ENCODE results near the gene ERMN.

DNA sequence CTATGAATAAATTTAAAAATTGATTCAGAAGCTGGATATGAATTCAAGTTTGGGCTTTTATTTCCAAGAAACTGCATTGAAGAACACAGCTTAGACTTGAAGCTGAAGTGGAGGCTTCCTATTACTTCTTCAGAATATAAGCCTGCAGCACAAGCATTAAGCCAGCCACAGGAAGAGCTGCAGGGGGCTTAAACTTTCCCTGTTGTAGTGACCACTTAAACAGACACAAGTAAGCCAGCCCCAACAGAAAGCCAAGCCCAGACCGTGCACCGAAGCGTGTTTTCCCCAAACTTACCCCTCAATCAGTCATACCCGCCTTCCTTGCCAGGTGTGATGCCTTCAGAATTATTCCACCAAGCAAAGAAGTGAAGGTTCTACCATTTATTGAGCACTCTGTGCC is 28.7 kb downstream of the ERMN start:
- no peak for TF ChIP-seq CTCF (IDR thresholded peaks at IDR 0.05)
- no peak for TF ChIP-seq TCF7L2 (IDR thresholded peaks at IDR 0.05; ENCODE audit: low read depth, low read length)
- TF ChIP-seq POLR2AphosphoS5 (IDR thresholded peaks at IDR 0.05; ENCODE audit: low read depth, low read length), result no peak
- TF ChIP-seq SIN3A (IDR thresholded peaks at IDR 0.05; ENCODE audit: borderline replicate concordance, insufficient read depth, low read depth, low read length), result no peak
- TF ChIP-seq, protein P1, sequence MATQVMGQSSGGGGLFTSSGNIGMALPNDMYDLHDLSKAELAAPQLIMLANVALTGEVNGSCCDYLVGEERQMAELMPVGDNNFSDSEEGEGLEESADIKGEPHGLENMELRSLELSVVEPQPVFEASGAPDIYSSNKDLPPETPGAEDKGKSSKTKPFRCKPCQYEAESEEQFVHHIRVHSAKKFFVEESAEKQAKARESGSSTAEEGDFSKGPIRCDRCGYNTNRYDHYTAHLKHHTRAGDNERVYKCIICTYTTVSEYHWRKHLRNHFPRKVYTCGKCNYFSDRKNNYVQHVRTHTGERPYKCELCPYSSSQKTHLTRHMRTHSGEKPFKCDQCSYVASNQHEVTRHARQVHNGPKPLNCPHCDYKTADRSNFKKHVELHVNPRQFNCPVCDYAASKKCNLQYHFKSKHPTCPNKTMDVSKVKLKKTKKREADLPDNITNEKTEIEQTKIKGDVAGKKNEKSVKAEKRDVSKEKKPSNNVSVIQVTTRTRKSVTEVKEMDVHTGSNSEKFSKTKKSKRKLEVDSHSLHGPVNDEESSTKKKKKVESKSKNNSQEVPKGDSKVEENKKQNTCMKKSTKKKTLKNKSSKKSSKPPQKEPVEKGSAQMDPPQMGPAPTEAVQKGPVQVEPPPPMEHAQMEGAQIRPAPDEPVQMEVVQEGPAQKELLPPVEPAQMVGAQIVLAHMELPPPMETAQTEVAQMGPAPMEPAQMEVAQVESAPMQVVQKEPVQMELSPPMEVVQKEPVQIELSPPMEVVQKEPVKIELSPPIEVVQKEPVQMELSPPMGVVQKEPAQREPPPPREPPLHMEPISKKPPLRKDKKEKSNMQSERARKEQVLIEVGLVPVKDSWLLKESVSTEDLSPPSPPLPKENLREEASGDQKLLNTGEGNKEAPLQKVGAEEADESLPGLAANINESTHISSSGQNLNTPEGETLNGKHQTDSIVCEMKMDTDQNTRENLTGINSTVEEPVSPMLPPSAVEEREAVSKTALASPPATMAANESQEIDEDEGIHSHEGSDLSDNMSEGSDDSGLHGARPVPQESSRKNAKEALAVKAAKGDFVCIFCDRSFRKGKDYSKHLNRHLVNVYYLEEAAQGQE (IDR thresholded peaks at IDR 0.05; ENCODE audit: insufficient read depth in 1 of 2, low read depth in 2 of 2, low read length in 1 of 2), result no peak
